ENCODE measurements around the gene KCNJ10. TPM values are rescaled to one million over a fixed set of nuclear protein-coding genes. Genes with fewer than 3 reads are reported as not detected.

KCNJ10 gene
- total RNA-seq, 2 experiments from 2014 or later = 0.29 TPM; not detected in 1

GRCh38 chr1:160070243-160071163 lies 543 bp upstream of the KCNJ10 start:
- ChIA-PET CTCF (ENCODE audit: unreplicated experiment) (interaction anchor here (0.7 to 1.0 kb wide), 2 partner anchors 8 to 23 kb away, joined by 3 to 6 read pairs; no protein-coding TSS in a partner anchor), POLR2A (no interaction called here)
- peak; percentile 84 for DNase-seq (ENCODE audit: low spot score)
- Histone ChIP-seq H3K79me2 (ENCODE audit: insufficient read depth, low read depth, low read length) (no peaks in the 10 kb centered on the region), H3K36me3 (ENCODE audit: insufficient read depth, low read length) (no peaks in the 10 kb centered on the region), H3K4me2 (ENCODE audit: low read length) (peak overlapping the region; percentile 82), H3K4me1 (ENCODE audit: insufficient read depth, low read length, poor library complexity, severe bottlenecking) (peaks cover 17% of the 10 kb centered on the region), H3K4me3 (ENCODE audit: low read depth, low read length, poor library complexity, severe bottlenecking) (peak overlapping the region; percentile 70), H4K20me1 (ENCODE audit: insufficient read depth, low read length) (no peaks in the 10 kb centered on the region), H2AFZ (ENCODE audit: low read length) (peak overlapping the region; percentile 84), H3K9me3 (ENCODE audit: low read length) (no peaks in the 10 kb centered on the region), H3K9me2 (ENCODE audit: insufficient read depth, low read length) (no peaks in the 10 kb centered on the region), H3K27ac (ENCODE audit: low read depth, low read length, poor library complexity, severe bottlenecking) (no peak overlapping the region)
- BruUV-seq (replicated peaks) = no TSS peak
- TF ChIP-seq CTCF (conservative IDR thresholded peaks at IDR 0.05; ENCODE audit: low read length) (no peak), EZH2phosphoT487 (IDR thresholded peaks at IDR 0.05; ENCODE audit: borderline replicate concordance, low read depth, low read length) (no peak)
- intact Hi-C loops (cut with micrococcal nuclease; ENCODE audit: unreplicated experiment) = no loop called here

- ChIA-PET POLR2A (no interaction called here), CTCF (ENCODE audit: unreplicated experiment) (interaction anchor here (1.4 kb wide), 1 partner anchor 13 kb away, joined by 6 read pairs; the partner anchor contains the start of gene KCNJ9)
- Histone ChIP-seq H3K4me2 (ENCODE audit: low read length) (no peak overlapping the region), H3K9me2 (ENCODE audit: insufficient read depth, low read length) (no peaks in the 10 kb centered on the region), H3K79me2 (ENCODE audit: insufficient read depth, low read depth, low read length) (no peaks in the 10 kb centered on the region), H3K4me3 (ENCODE audit: low read depth, low read length, poor library complexity, severe bottlenecking) (no peak overlapping the region), H3K27ac (ENCODE audit: low read depth, low read length, poor library complexity, severe bottlenecking) (no peak overlapping the region), H3K4me1 (ENCODE audit: insufficient read depth, low read length, poor library complexity, severe bottlenecking) (peaks cover 17% of the 10 kb centered on the region), H2AFZ (ENCODE audit: low read length) (no peak overlapping the region), H4K20me1 (ENCODE audit: insufficient read depth, low read length) (no peaks in the 10 kb centered on the region), H3K9me3 (ENCODE audit: low read length) (no peaks in the 10 kb centered on the region), H3K36me3 (ENCODE audit: insufficient read depth, low read length) (no peaks in the 10 kb centered on the region)
- DNase-seq (ENCODE audit: low spot score) = no peak
- no TSS peak for BruUV-seq (replicated peaks)
- no peak for TF ChIP-seq CTCF (conservative IDR thresholded peaks at IDR 0.05; ENCODE audit: low read length)
- intact Hi-C loops (cut with micrococcal nuclease; ENCODE audit: unreplicated experiment) = no loop called here
Measured at GRCh38 chr1:160068225-160068624, 1.7 kb downstream of the KCNJ10 start.
